Mesothelial cell of epicardium (in vitro differentiated cells): Measurements from ENCODE around the gene BCL6B. TPM values are rescaled to one million over a fixed set of nuclear protein-coding genes. Genes with fewer than 3 reads are reported as not detected.
"Not testable (repeated sequence)": the region's sequence is repeated elsewhere in the genome, so short reads cannot be mapped to it uniquely, and the experiment has no call there.

ENCODE experiments used
- DNase-seq, 2 experiments: peaks; one replicate each; pipeline ENCODE4 v3.0.0; 2021; ENCODE audit warnings: low spot score in 2 of 2; ENCODE audit not compliant: unreplicated experiment in 2 of 2
- H3K27ac Mint-ChIP-seq: 2 replicates; pipeline ENCODE4 v1.8.0; 2021; ENCODE audit warnings: mixed read lengths
- H3K27me3 Mint-ChIP-seq: 2 replicates; pipeline ENCODE4 v1.8.0; 2021; ENCODE audit warnings: low read depth, mixed read lengths
- H3K36me3 Mint-ChIP-seq: 2 replicates; pipeline ENCODE4 v1.8.0; 2021; ENCODE audit warnings: mixed read lengths
- H3K4me1 Mint-ChIP-seq: 2 replicates; pipeline ENCODE4 v1.8.0; 2021; ENCODE audit warnings: mixed read lengths
- H3K4me3 Mint-ChIP-seq: 2 replicates; pipeline ENCODE4 v1.8.0; 2021; ENCODE audit warnings: mild to moderate bottlenecking, moderate library complexity, mixed read lengths
- H3K9me3 Mint-ChIP-seq: 2 replicates; pipeline ENCODE4 v1.8.0; 2021; ENCODE audit warnings: mixed read lengths
- CTCF ChIP-seq: fragments of 200-600 bp; sonication (generic); IDR thresholded peaks from one replicate; pipeline ENCODE4 v1.5.0; 2021; ENCODE audit warnings: antibody characterized with exemption; ENCODE audit not compliant: unreplicated experiment
- total RNA-seq: library from RNA; stranded (reverse); gene quantifications from 3 replicates; pipeline ENCODE4 v1.2.1, GENCODE V29; 2021

BCL6B gene
- total RNA-seq, 1 donor from 2014 or later, result not detected

- H3K4me1 Mint-ChIP-seq, result peaks cover 47% of the 10 kb centered on the region
- TF ChIP-seq CTCF, result peak; percentile 76
- H3K9me3 Mint-ChIP-seq, result no peaks in the 10 kb centered on the region
- no peak for DNase-seq
- H3K4me3 Mint-ChIP-seq, result peak overlapping the region; percentile 65
- H3K27ac Mint-ChIP-seq, result peak overlapping the region; percentile 96
- no peaks in the 10 kb centered on the region for H3K36me3 Mint-ChIP-seq
- H3K27me3 Mint-ChIP-seq, result peaks cover 25% of the 10 kb centered on the region
Measured at GRCh38 chr17:7045492-7046126, 22.8 kb downstream of the BCL6B start.

GRCh38 chr17:7046127-7046724 is 23.4 kb downstream of the BCL6B start:
- DNase-seq, result peak; percentile 57 to 73
- no peaks in the 10 kb centered on the region for H3K36me3 Mint-ChIP-seq
- peak; percentile 17 for TF ChIP-seq CTCF
- peak overlapping the region; percentile 96 for H3K27ac Mint-ChIP-seq
- H3K27me3 Mint-ChIP-seq, result peaks cover 25% of the 10 kb centered on the region
- no peaks in the 10 kb centered on the region for H3K9me3 Mint-ChIP-seq
- H3K4me3 Mint-ChIP-seq, result peak overlapping the region; percentile 65
- H3K4me1 Mint-ChIP-seq, result peaks cover 47% of the 10 kb centered on the region

- H3K27me3 Mint-ChIP-seq, result peaks cover 20% of the 10 kb centered on the region
- H3K27ac Mint-ChIP-seq, result peak overlapping the region; percentile 96
- peak in 1 of 2 experiments; percentile 57 for DNase-seq
- peaks cover 41% of the 10 kb centered on the region for H3K4me1 Mint-ChIP-seq
- peak overlapping the region; percentile 65 for H3K4me3 Mint-ChIP-seq
- not testable (repeated sequence) for H3K9me3 Mint-ChIP-seq, H3K36me3 Mint-ChIP-seq
Measured at GRCh38 chr17:7046725-7047397, 24.0 kb downstream of the BCL6B start.

- Mint-ChIP-seq H3K27me3 (peaks cover 15% of the 10 kb centered on the region), H3K4me1 (peaks cover 36% of the 10 kb centered on the region), H3K36me3 (no peaks in the 10 kb centered on the region), H3K9me3 (no peaks in the 10 kb centered on the region), H3K4me3 (no peak overlapping the region), H3K27ac (no peak overlapping the region)
- TF ChIP-seq CTCF, result no peak
- DNase-seq, result no peak
Measured at GRCh38 chr17:7047566-7047965, 24.7 kb downstream of the BCL6B start.

- Mint-ChIP-seq H3K4me3 (no peak overlapping the region), H3K27ac (no peak overlapping the region), H3K4me1 (peaks cover 31% of the 10 kb centered on the region), H3K36me3 (no peaks in the 10 kb centered on the region), H3K9me3 (no peaks in the 10 kb centered on the region), H3K27me3 (peaks cover 6% of the 10 kb centered on the region)
- DNase-seq, result no peak
- no peak for TF ChIP-seq CTCF
Measured at GRCh38 chr17:7048968-7049367, 26.1 kb downstream of the BCL6B start.

- H3K27ac Mint-ChIP-seq, H3K36me3 Mint-ChIP-seq, H3K27me3 Mint-ChIP-seq, DNase-seq, H3K9me3 Mint-ChIP-seq, H3K4me3 Mint-ChIP-seq: not testable (repeated sequence)
- peaks cover 25% of the 10 kb centered on the region for H3K4me1 Mint-ChIP-seq
Measured at GRCh38 chr17:7050583-7050982, 27.7 kb downstream of the BCL6B start.
